K562 (cell line): ENCODE data around the gene LSS. TPM values are rescaled to one million over a fixed set of nuclear protein-coding genes. Genes with fewer than 3 reads are reported as not detected.
A peak's percentile ranks its signal among the peaks of the same experiment; 100 is the strongest.

Experiments used
- CAMTA2 ChIP-seq: fragments of 250-450 bp; sonication (Bioruptor Pico); conservative IDR thresholded peaks from 2 replicates; pipeline ENCODE4 v1.5.1; 2022
- CREBBP ChIP-seq: IDR thresholded peaks from one replicate; pipeline ENCODE4 v1.6.1; 2012; ENCODE audit warnings: low read depth, mild to moderate bottlenecking, control low read depth, inconsistent platforms, low read length
- HDAC1 ChIP-seq, 2 experiments: fragments of 450-650 bp; IDR thresholded peaks; 2 replicates each; pipeline ENCODE4 v1.6.1; 2016 to 2017; ENCODE audit warnings: inconsistent platforms in 1 of 2, mild to moderate bottlenecking in 1 of 2, moderate library complexity in 1 of 2
- MXI1 ChIP-seq: IDR thresholded peaks from 2 replicates; pipeline ENCODE4 v1.6.1; 2011; ENCODE audit warnings: low read depth, mild to moderate bottlenecking, improper control_type of control experiment, low read length
- NR1H2 ChIP-seq: sonication (generic); formaldehyde crosslinking; IDR thresholded peaks from 2 replicates; pipeline ENCODE4 v1.4.0; 2020; ENCODE audit warnings: mild to moderate bottlenecking, missing genetic modification reagents
- SRSF3 ChIP-seq: fragments of 200-400 bp; formaldehyde crosslinking; IDR thresholded peaks from 2 replicates; pipeline ENCODE4 v1.6.1; 2016; ENCODE audit warnings: mild to moderate bottlenecking, low read length, moderate library complexity; ENCODE audit not compliant: insufficient read depth
- U2AF2 ChIP-seq: fragments of 200-400 bp; formaldehyde crosslinking; optimal IDR thresholded peaks from 2 replicates; pipeline ENCODE3; 2017; ENCODE audit warnings: low read depth, mild to moderate bottlenecking, low read length
- ZBTB7A ChIP-seq: IDR thresholded peaks from 2 replicates; pipeline ENCODE4 v1.6.1; 2011; ENCODE audit warnings: low read depth, mild to moderate bottlenecking, low read length, moderate library complexity, borderline replicate concordance; ENCODE audit not compliant: control insufficient read depth
- ZKSCAN8 ChIP-seq: fragments of 200-800 bp; sonication (Bioruptor generic); IDR thresholded peaks from 2 replicates; pipeline ENCODE4 v1.6.1; 2016; ENCODE audit warnings: missing genetic modification characterization, missing compliant biosample characterization
- polyA plus RNA-seq, 8 experiments: library from polyadenylated mRNA; depleted of rRNA in 4 of 8; stranded (reverse) in 5 of 8; unstranded in 3 of 8; fragments of >200 nt; fragmentation: Nextera tagmentation in 2 of 8; fragmentation: Illumina TruSeq in 1 of 8; extraction: Ambion mirVana in 2 of 8; extraction: Trizol in 1 of 8; gene quantifications; 2 replicates each; pipeline versions ENCODE4 v1.2.1 to v1.2.3, GENCODE V29; 2011 to 2014; ENCODE audit warnings: inconsistent platforms in 1 of 8, missing spikeins in 1 of 8
- total RNA-seq, 7 experiments: library from RNA; depleted of rRNA in 6 of 7; stranded (reverse); fragments of >200 nt in 6 of 7; fragmentation: Illumina TruSeq in 2 of 7; extraction: Trizol in 2 of 7; gene quantifications; 2 replicates each; pipeline versions ENCODE4 v1.2.1 to v1.2.3, GENCODE V29; 2011 to 2021; ENCODE audit warnings: low replicate concordance in 1 of 7
- TF ChIP-seq, protein P1 (sequence below): sonication (generic); formaldehyde crosslinking; IDR thresholded peaks from 2 replicates; pipeline ENCODE4 v1.8.0; 2022; ENCODE audit warnings: mild to moderate bottlenecking, missing genetic modification reagents
- TF ChIP-seq, protein P2 (sequence below): fragments of 450-650 bp; IDR thresholded peaks from 2 replicates; pipeline ENCODE4 v1.6.1; 2018; ENCODE audit warnings: mild to moderate bottlenecking, low read depth; ENCODE audit not compliant: partially characterized antibody
- TF ChIP-seq, protein P3 (sequence below), 2 experiments: fragments of 450-650 bp; formaldehyde crosslinking in 1 of 2; IDR thresholded peaks; 2 replicates each; pipeline versions ENCODE4 v1.4.0 to v1.6.1; 2014 to 2020; ENCODE audit warnings: mild to moderate bottlenecking in 2 of 2, borderline replicate concordance in 1 of 2, low read depth in 1 of 2

The LSS gene
- total and polyA plus RNA-seq, 9 of the 15 experiments (the other 6 are each of a cell fraction or from before 2014, with no cell fraction given), result 2.2 to 89.5 (median 37.4) TPM

DNA sequence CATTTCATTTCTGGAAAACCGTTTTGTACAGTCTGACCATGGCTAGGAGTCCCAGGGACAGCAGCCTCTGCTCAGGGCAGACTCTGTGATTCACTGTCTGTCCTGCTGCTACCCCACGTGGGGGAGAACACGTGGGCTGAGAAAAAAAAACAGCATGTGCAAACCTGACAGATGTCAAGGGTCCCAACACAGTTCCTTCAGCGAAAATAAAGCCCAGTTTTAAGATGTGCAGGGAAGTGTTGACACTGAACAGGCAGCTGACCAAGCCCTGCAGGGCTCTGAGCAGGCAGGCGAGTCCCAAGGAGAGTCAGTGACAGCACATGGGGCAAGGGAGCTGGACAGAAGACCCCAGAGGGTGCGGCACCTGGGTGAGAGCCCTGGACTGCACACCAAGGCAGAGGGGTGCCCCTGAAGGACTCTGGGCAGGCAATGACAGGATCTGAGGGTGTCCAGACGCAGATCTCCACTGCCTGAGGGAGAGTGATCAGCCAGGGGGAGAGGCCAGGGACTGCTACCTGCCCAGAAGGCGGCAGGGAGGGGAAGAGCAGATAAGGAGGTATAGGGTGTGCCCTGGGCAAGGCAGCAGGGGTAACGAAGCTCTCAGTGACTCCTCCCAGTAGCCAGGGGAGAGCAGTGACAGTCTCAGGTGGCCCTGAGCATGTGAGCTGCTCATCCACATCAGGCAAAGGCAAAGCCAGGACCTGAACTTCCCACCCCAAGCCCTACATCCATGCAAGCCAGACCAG is 39.2 kb downstream of the LSS start (continued):
- TF ChIP-seq, protein P1, sequence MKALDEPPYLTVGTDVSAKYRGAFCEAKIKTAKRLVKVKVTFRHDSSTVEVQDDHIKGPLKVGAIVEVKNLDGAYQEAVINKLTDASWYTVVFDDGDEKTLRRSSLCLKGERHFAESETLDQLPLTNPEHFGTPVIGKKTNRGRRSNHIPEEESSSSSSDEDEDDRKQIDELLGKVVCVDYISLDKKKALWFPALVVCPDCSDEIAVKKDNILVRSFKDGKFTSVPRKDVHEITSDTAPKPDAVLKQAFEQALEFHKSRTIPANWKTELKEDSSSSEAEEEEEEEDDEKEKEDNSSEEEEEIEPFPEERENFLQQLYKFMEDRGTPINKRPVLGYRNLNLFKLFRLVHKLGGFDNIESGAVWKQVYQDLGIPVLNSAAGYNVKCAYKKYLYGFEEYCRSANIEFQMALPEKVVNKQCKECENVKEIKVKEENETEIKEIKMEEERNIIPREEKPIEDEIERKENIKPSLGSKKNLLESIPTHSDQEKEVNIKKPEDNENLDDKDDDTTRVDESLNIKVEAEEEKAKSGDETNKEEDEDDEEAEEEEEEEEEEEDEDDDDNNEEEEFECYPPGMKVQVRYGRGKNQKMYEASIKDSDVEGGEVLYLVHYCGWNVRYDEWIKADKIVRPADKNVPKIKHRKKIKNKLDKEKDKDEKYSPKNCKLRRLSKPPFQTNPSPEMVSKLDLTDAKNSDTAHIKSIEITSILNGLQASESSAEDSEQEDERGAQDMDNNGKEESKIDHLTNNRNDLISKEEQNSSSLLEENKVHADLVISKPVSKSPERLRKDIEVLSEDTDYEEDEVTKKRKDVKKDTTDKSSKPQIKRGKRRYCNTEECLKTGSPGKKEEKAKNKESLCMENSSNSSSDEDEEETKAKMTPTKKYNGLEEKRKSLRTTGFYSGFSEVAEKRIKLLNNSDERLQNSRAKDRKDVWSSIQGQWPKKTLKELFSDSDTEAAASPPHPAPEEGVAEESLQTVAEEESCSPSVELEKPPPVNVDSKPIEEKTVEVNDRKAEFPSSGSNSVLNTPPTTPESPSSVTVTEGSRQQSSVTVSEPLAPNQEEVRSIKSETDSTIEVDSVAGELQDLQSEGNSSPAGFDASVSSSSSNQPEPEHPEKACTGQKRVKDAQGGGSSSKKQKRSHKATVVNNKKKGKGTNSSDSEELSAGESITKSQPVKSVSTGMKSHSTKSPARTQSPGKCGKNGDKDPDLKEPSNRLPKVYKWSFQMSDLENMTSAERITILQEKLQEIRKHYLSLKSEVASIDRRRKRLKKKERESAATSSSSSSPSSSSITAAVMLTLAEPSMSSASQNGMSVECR (CRISPR knock-in tag), result 0 out of 2 replicates have a peak, but pooled peaks have one; percentile 65
- no peak for TF ChIP-seq CREBBP
- no peak for TF ChIP-seq CAMTA2 (CRISPR knock-in tag)
- TF ChIP-seq U2AF2, result no peak
- TF ChIP-seq NR1H2 (CRISPR knock-in tag), result no peak
- TF ChIP-seq, protein P2, sequence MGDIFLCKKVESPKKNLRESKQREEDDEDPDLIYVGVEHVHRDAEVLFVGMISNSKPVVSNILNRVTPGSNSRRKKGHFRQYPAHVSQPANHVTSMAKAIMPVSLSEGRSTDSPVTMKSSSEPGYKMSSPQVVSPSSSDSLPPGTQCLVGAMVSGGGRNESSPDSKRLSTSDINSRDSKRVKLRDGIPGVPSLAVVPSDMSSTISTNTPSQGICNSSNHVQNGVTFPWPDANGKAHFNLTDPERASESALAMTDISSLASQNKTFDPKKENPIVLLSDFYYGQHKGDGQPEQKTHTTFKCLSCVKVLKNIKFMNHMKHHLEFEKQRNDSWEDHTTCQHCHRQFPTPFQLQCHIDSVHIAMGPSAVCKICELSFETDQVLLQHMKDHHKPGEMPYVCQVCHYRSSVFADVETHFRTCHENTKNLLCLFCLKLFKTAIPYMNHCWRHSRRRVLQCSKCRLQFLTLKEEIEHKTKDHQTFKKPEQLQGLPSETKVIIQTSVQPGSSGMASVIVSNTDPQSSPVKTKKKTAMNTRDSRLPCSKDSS, result no peak
- TF ChIP-seq HDAC1 (IDR thresholded peaks at IDR 0.05), result peak in 1 of 2 experiments; percentile 92; a peak in 2 of 4 replicates
- TF ChIP-seq, protein P3, sequence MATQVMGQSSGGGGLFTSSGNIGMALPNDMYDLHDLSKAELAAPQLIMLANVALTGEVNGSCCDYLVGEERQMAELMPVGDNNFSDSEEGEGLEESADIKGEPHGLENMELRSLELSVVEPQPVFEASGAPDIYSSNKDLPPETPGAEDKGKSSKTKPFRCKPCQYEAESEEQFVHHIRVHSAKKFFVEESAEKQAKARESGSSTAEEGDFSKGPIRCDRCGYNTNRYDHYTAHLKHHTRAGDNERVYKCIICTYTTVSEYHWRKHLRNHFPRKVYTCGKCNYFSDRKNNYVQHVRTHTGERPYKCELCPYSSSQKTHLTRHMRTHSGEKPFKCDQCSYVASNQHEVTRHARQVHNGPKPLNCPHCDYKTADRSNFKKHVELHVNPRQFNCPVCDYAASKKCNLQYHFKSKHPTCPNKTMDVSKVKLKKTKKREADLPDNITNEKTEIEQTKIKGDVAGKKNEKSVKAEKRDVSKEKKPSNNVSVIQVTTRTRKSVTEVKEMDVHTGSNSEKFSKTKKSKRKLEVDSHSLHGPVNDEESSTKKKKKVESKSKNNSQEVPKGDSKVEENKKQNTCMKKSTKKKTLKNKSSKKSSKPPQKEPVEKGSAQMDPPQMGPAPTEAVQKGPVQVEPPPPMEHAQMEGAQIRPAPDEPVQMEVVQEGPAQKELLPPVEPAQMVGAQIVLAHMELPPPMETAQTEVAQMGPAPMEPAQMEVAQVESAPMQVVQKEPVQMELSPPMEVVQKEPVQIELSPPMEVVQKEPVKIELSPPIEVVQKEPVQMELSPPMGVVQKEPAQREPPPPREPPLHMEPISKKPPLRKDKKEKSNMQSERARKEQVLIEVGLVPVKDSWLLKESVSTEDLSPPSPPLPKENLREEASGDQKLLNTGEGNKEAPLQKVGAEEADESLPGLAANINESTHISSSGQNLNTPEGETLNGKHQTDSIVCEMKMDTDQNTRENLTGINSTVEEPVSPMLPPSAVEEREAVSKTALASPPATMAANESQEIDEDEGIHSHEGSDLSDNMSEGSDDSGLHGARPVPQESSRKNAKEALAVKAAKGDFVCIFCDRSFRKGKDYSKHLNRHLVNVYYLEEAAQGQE (IDR thresholded peaks at IDR 0.05; ENCODE audit: borderline replicate concordance), result peak; percentile 30; the same call in 1 of the 2 replicates
- TF ChIP-seq, protein P3 (CRISPR knock-in tag; IDR thresholded peaks at IDR 0.05; ENCODE audit: low read depth), result no peak
- TF ChIP-seq MXI1, result peak; percentile 88
- TF ChIP-seq ZBTB7A, result peak; percentile 14; the same call in 1 of the 2 replicates
- no peak for TF ChIP-seq SRSF3
- 0 out of 2 replicates have a peak, but pooled peaks have one; percentile 33 for TF ChIP-seq ZKSCAN8 (CRISPR knock-in tag)
